ENCODE measurements around the gene HOXB3.

Gene HOXB3

GRCh38 chr17:48569674-48570324 is 20.2 kb downstream of the HOXB3 start:
- no peak for DNase-seq (ENCODE audit: low read depth)

- no peak for DNase-seq (ENCODE audit: low read depth)
These were observed 20.8 kb downstream of the HOXB3 start for GRCh38 chr17:48569240-48569582.

GRCh38 chr17:48568499-48569239 is 21.4 kb downstream of the HOXB3 start:
- DNase-seq (ENCODE audit: low read depth), result peak; percentile 82

- no peak for DNase-seq (ENCODE audit: low read depth)
These were observed 22.2 kb downstream of the HOXB3 start for GRCh38 chr17:48567646-48568354.

GRCh38 chr17:48567209-48567608 is 22.8 kb downstream of the HOXB3 start:
- no peak for DNase-seq (ENCODE audit: low read depth)

GRCh38 chr17:48566717-48567116 is 23.3 kb downstream of the HOXB3 start:
- DNase-seq (ENCODE audit: low read depth), result no peak

GRCh38 chr17:48565925-48566710 is 23.9 kb downstream of the HOXB3 start:
- DNase-seq (ENCODE audit: low read depth), result no peak

- no peak for DNase-seq (ENCODE audit: low read depth)
These were observed 25.0 kb downstream of the HOXB3 start for GRCh38 chr17:48565022-48565554.

GRCh38 chr17:48564188-48565021 is 25.6 kb downstream of the HOXB3 start:
- DNase-seq (ENCODE audit: low read depth), result peak; percentile 57

- no peak for DNase-seq (ENCODE audit: low read depth)
These were observed 26.2 kb downstream of the HOXB3 start for GRCh38 chr17:48563867-48564187.

GRCh38 chr17:48563385-48563838 is 26.6 kb downstream of the HOXB3 start:
- DNase-seq (ENCODE audit: low read depth), result peak; percentile 74

- no peak for DNase-seq (ENCODE audit: low read depth)
These were observed 27.1 kb downstream of the HOXB3 start for GRCh38 chr17:48562934-48563333.

- DNase-seq (ENCODE audit: low read depth), result peak; percentile 53
These were observed 27.9 kb downstream of the HOXB3 start for GRCh38 chr17:48561884-48562810.

GRCh38 chr17:48559840-48560817 is 29.9 kb downstream of the HOXB3 start:
- DNase-seq (ENCODE audit: low read depth), result peak; percentile 60

- DNase-seq (ENCODE audit: low read depth), result no peak
These were observed 30.8 kb downstream of the HOXB3 start for GRCh38 chr17:48559122-48559839.

- no peak for DNase-seq (ENCODE audit: low read depth)
These were observed 31.3 kb downstream of the HOXB3 start for GRCh38 chr17:48558831-48559121.

GRCh38 chr17:48558057-48558830 is 31.8 kb downstream of the HOXB3 start:
- DNase-seq (ENCODE audit: low read depth), result peak; percentile 28

Data from amniotic epithelial cell (primary cell).